Prostate gland (tissue), 2 donors: ENCODE measurements around the gene HLA-DPB1. TPM values are rescaled to one million over a fixed set of nuclear protein-coding genes. Genes with fewer than 3 reads are reported as not detected.

ENCODE experiments used
- DNase-seq: peaks from one replicate; pipeline ENCODE4 v3.0.0-alpha.2; 2019; ENCODE audit warnings: low spot score
- H3K27ac ChIP-seq, 2 donors: fragments of 200-600 bp; sonication (generic); 2 replicates each; pipeline ENCODE4 v1.5.1; 2017 to 2019
- H3K27me3 ChIP-seq: fragments of 200-600 bp; sonication (generic); replicated peaks from 2 replicates; pipeline ENCODE4 v1.5.1; 2019; ENCODE audit not compliant: insufficient read depth
- H3K36me3 ChIP-seq, 2 donors: fragments of 200-600 bp; sonication (generic); 1 replicate in 1 of 2; 2 replicates in 1 of 2; pipeline versions ENCODE4 v1.5.1 to v1.8.1; 2017 to 2019
- H3K4me1 ChIP-seq: fragments of 200-600 bp; sonication (generic); replicated peaks from 2 replicates; pipeline ENCODE4 v1.5.1; 2019
- H3K4me3 ChIP-seq, 2 donors: fragments of 200-600 bp; sonication (generic); 2 replicates each; pipeline ENCODE4 v1.5.1; 2017 to 2019
- H3K9me3 ChIP-seq: fragments of 200-600 bp; sonication (generic); 2 replicates; pipeline ENCODE4 v1.5.1; 2017
- CTCF ChIP-seq, 4 experiments: fragments of 200-600 bp in 2 of 4; fragments of 450-650 bp in 2 of 4; sonication (generic) in 2 of 4; IDR thresholded peaks; 1 replicate in 3 of 4; 2 replicates in 1 of 4; pipeline ENCODE4 v1.5.1; 2016 to 2019; ENCODE audit warnings: antibody characterized with exemption in 4 of 4, mild to moderate bottlenecking in 2 of 4, moderate library complexity in 2 of 4
- POLR2A ChIP-seq: fragments of 450-650 bp; IDR thresholded peaks from one replicate; pipeline ENCODE4 v1.6.1; 2016; ENCODE audit warnings: antibody characterized with exemption, mild to moderate bottlenecking
- POLR2AphosphoS5 ChIP-seq: sonication (generic); formaldehyde crosslinking; IDR thresholded peaks from one replicate; pipeline ENCODE4 v1.6.1; 2017; ENCODE audit warnings: antibody characterized with exemption
- WGBS: methylation state at CpG from one replicate; pipeline ENCODE4 v1.1.5; 2018; 5-methylcytosine and 5-hydroxymethylcytosine counted together
- intact Hi-C: fragments of 100-400 bp; cut with DNase I; formaldehyde crosslinking; loops from one replicate; pipeline ENCODE4 v1.14.2; 2022
- total RNA-seq, 2 donors: library from RNA; depleted of rRNA; stranded (reverse); fragments of >200 nt; gene quantifications; one replicate each; pipeline ENCODE4 v1.1.0, GENCODE V29; 2016

The HLA-DPB1 gene
- 10 to 100 TPM; 51.6 to 57.5 TPM for total RNA-seq

GRCh38 chr6:33075568-33076405 is at the start of gene HLA-DPB1:
Gene HLA-DPB1 (plus strand): TSS chr6:33075990. CDS start chr6:33076042, 52 bp downstream.
- Histone ChIP-seq H3K4me3 (peak within 1 kb of the TSS in 1 of 2 donors; percentile 2), H3K9me3 (no peaks in the 10 kb centered on the region), H3K4me1 (no peaks in the 10 kb centered on the region), H3K27me3 (no peaks in the 10 kb centered on the region), H3K36me3 (no peaks in the 10 kb centered on the region), H3K27ac (peak within 1 kb of the TSS in 1 of 2 donors; percentile 4)
- intact Hi-C loops, result no loop called here
- no peak for DNase-seq
- TF ChIP-seq POLR2A (peak; percentile 29), POLR2AphosphoS5 (peak; percentile 50), CTCF (IDR thresholded peaks at IDR 0.05) (no peak)
- 60% methylated on average over 10 of the region's 10 CpGs for WGBS

GRCh38 chr6:33028220-33028849 is 47.5 kb upstream of the HLA-DPB1 start:
- DNase-seq, result no peak
- H3K9me3 ChIP-seq, result no peaks in the 10 kb centered on the region
- no peaks in the 10 kb centered on the region for H3K36me3 ChIP-seq
- H3K4me1 ChIP-seq, result no peaks in the 10 kb centered on the region
- no peak for TF ChIP-seq POLR2AphosphoS5
- TF ChIP-seq CTCF (IDR thresholded peaks at IDR 0.05), result no peak
- no peak for TF ChIP-seq POLR2A
- no peak overlapping the region for H3K4me3 ChIP-seq
- H3K27ac ChIP-seq, result no peak overlapping the region
- WGBS, result 6% methylated on average over 1 of the region's 1 CpG
- intact Hi-C loops, result no loop called here
- H3K27me3 ChIP-seq, result no peaks in the 10 kb centered on the region

GRCh38 chr6:33029328-33030184 is 46.2 kb upstream of the HLA-DPB1 start:
- WGBS, result 40% methylated on average over 6 of the region's 6 CpGs
- peak overlapping the region in 1 of 2 donors; percentile 19 for H3K27ac ChIP-seq
- H3K4me3 ChIP-seq, result no peak overlapping the region
- DNase-seq, result no peak
- H3K27me3 ChIP-seq, result no peaks in the 10 kb centered on the region
- intact Hi-C loops, result no loop called here
- no peaks in the 10 kb centered on the region for H3K36me3 ChIP-seq
- no peaks in the 10 kb centered on the region for H3K9me3 ChIP-seq
- TF ChIP-seq CTCF (IDR thresholded peaks at IDR 0.05), result no peak
- TF ChIP-seq POLR2AphosphoS5, result peak; percentile 32
- no peaks in the 10 kb centered on the region for H3K4me1 ChIP-seq

GRCh38 chr6:33030245-33030644 is 45.5 kb upstream of the HLA-DPB1 start:
- no peak for DNase-seq
- TF ChIP-seq POLR2AphosphoS5 (no peak), POLR2A (no peak), CTCF (IDR thresholded peaks at IDR 0.05) (no peak)
- Histone ChIP-seq H3K36me3 (no peaks in the 10 kb centered on the region), H3K27me3 (no peaks in the 10 kb centered on the region), H3K9me3 (no peaks in the 10 kb centered on the region), H3K27ac (no peak overlapping the region), H3K4me1 (no peaks in the 10 kb centered on the region), H3K4me3 (no peak overlapping the region)
- intact Hi-C loops, result no loop called here
- 61% methylated on average over 3 of the region's 3 CpGs for WGBS
